ENCODE data around the gene WDR20. TPM values are rescaled to one million over a fixed set of nuclear protein-coding genes. Genes with fewer than 3 reads are reported as not detected.
"Not testable (repeated sequence)": the region's sequence is repeated elsewhere in the genome, so short reads cannot be mapped to it uniquely, and the experiment has no call there.

WDR20 gene
- total RNA-seq, 1 experiment from 2014 or later = 12.2 TPM

DNA sequence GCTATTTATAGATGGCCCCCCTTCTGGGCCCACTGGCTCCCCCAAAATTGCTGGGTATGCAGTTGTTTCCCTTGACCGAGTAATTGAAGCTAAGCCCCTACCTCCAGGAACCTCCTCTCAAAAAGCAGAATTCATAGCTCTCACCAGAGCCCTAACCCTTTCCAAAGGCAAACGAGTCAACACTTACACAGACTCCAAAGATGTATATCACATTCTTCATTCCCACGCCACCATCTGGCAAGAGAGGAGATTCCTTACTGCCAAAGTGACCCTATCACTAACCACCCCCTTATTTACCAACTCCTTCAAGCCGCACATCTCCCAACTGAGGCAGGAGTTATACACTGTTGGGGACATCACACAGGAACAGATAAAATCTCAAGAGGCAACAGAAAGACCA, 98.4 kb downstream of the WDR20 start:
- DNase-seq (ENCODE audit: low read depth) = no peak

DNA sequence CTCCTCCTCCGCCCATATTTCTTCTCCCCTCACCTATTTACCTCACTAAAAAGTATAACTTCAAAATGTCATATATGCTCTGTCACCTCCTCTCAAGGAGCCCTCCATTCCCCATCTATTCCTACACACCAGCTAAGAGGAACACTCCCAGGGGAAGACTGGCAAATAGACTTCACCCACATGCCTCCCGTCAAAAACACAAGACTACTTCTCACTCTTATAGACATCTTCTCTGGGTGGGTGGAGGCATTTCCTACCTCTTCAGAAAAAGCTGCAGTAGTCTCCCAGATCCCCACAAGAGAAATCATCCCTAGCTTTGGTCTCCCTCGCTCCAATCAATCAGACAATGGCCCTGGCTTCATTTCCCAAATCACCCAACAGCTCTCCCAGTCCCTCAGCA, 99.1 kb downstream of the WDR20 start:
- no peak for DNase-seq (ENCODE audit: low read depth)

DNA sequence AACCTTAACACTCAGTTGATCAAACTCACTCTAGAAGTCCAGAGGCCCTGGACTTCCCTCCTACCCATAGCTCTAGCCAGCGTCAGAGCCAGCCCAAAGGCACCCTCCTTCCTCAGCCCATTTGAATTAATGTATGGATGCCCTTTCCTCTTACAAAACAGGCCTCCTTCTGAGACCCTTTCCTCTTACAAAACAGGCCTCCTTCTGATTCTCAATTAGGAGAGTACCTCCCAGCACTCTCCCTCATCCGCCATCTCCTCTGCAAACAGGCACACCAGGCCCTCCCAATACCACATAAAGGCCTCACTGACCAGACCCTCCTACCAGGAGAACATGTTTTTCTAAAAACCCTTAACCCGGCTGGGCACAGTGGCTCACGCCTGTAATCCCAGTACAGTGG, 99.5 kb downstream of the WDR20 start:
- DNase-seq (ENCODE audit: low read depth) = no peak

DNA sequence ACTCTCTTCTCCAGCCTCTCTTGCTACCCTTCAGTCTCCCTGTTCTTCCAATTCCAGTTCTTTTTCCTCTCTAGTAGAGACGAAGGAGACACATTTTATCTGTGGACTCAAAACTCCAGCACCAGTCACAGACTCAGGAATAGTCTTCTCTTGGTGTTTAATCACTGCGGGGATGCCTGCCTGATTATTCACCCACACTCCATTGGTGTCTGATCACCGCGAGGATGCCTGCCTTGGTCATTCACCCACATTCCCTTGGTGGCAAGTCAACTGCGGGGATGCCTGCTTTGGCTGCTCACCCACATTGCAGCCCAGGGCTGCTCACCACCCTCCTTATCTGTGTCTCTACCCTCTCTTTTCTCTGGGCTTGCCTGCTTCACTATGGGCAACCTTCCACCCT, 100.8 kb downstream of the WDR20 start:
- DNase-seq (ENCODE audit: low read depth) = peak; percentile 45

DNA sequence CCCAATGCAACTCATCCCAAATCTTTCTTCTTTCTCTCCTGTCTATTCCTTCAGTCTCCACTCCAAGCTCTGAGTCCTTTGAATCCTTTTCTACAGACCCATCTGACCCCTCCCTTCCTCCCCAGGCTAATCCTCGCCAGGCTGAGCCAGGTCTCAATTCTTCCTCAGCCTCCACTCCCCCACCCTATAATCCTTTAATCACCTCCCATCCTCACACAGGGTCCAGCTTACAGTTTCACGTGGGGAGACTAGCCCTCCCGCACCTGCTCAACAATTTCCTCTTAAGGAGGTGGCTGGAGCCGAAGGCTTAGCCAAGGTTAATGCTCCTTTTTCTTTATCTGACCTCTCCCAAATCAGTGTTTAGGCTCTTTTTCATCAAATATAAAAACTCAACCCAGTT, 101.5 kb downstream of the WDR20 start:
- DNase-seq (ENCODE audit: low read depth) = no peak

DNA sequence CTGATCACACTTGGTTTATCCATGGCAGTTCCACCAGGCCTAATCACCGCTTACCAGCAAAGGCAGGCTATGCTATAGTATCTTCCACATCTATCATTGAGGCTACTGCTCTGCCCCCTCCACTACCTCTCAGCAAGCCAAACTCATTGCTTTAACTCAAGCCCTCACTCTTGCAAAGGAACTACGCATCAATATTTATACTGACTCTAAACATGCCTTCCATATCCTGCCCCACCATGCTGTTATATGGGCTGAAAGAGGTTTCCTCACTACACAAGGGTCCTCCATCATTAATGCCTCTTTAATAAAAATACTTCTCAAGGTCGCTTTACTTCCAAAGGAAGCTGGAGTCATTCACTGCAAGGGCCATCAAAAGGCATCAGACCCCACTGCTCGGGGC, 104.1 kb downstream of the WDR20 start:
- not testable (repeated sequence) for DNase-seq (ENCODE audit: low read depth)

DNA sequence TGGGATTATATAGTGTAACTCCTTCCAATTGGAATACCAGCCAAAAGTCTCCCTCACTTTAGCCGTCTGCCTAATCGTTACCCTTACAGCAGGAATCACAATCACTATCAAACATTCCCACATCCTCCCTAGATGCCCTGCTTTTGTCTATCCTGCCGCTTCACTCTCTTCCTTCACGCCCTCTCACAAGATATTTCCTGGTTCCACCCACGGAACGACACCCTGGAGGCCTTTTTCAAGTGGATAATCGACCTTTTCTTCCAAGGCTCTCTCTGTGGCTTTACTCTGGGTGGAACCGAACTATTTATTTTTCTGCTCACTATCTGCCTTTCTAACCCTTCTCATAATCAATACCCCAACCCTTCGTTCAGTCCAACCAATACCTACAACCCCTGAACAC, 106.4 kb downstream of the WDR20 start:
- DNase-seq (ENCODE audit: low read depth) = no peak

DNA sequence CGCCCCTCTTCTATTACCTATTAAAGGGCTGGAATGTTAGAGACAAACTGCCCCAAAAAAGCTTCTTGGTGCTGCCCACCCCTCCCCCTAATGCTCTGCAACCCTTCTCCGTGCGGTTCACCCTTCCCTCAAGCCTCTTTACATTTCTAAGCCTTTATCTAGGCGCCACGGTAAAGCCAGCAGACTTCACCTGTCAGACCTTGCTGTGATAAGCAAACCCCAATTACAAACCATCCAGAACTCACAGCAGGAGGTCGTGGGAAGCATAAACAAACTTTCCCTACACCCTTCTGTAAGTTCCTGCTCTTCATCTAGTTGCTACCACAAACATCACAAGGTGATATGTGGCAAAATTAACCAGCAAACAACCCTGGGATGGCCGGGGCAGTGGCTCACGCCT, 108.4 kb downstream of the WDR20 start:
- DNase-seq (ENCODE audit: low read depth) = peak; percentile 34

DNA sequence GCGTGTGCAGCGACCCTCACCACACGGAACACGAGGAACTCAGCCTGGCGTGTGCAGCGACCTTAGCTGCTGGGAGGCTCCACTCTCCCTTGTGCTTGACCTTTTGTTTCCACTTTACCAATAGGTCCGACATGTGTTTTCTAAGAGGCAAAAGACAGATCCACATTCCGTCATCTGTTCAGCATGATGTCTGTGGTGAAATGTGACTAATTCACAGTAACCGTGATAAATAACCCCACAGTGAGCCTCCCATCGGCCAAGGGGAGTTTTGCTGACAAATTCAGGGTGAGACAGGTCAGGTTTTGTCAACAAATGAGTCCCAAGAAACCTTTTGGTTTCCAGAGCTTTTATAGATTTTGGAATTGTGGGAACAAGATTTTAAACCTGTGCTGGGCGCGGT, 109.3 kb downstream of the WDR20 start:
- DNase-seq (ENCODE audit: low read depth) = peak; percentile 82

DNA sequence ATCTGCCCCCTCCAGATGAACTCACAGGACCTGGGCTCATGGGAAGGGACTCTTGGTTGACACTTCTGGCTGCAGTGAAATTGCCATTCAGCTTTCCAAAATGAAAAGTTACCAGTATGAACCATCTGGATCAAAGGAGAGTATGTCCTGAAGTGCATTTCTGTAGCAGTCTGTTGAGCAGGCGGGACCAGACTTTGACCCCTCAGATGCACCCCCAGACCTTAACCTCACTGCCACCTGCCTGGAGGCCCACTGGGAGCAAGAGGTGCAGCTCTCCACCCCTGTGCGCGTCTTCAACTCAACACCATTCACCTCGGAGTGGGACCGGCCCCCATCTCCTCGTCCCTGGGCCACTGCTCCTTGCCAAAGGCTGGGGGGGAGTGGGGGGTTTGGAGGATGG, 110.3 kb downstream of the WDR20 start:
- DNase-seq (ENCODE audit: low read depth) = no peak

DNA sequence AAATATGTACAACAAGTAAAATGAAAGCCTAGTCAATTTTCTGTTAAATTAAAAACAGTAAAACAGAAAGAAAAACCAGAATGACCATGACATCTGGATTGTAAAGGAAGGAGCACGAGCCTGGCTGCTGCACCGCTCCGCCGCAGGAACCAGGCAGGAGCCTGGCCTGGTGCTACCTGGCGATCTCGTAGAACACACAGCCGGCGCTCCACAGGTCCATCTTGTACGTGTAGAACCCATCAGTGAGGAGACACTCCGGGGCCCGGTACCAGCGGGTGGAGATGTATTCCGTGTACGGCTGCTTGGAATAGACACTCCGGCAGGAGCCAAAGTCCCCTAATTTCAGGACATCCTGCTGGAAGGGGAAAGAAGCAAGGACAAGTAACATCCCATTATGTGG, 110.9 kb downstream of the WDR20 start:
- DNase-seq (ENCODE audit: low read depth) = no peak

DNA sequence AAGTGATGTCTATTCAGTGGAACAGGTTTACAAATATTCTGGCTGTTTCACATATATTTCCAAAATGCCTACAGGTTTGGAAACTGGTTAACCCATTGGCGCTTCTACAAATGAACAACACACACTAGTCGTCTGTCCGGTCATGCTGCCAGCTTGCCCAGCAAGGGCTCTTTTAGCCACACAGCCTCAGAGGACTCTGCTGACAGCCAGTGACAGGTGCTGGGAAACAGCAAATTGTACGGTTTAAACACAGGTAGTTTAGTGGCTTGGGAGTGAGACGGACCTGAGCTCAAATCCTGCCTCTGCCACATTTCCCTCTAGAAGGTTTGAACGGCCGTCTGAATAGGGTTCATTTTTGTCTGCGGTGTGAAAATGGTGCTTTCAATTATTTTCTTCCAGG, 111.5 kb downstream of the WDR20 start:
- DNase-seq (ENCODE audit: low read depth) = no peak

DNA sequence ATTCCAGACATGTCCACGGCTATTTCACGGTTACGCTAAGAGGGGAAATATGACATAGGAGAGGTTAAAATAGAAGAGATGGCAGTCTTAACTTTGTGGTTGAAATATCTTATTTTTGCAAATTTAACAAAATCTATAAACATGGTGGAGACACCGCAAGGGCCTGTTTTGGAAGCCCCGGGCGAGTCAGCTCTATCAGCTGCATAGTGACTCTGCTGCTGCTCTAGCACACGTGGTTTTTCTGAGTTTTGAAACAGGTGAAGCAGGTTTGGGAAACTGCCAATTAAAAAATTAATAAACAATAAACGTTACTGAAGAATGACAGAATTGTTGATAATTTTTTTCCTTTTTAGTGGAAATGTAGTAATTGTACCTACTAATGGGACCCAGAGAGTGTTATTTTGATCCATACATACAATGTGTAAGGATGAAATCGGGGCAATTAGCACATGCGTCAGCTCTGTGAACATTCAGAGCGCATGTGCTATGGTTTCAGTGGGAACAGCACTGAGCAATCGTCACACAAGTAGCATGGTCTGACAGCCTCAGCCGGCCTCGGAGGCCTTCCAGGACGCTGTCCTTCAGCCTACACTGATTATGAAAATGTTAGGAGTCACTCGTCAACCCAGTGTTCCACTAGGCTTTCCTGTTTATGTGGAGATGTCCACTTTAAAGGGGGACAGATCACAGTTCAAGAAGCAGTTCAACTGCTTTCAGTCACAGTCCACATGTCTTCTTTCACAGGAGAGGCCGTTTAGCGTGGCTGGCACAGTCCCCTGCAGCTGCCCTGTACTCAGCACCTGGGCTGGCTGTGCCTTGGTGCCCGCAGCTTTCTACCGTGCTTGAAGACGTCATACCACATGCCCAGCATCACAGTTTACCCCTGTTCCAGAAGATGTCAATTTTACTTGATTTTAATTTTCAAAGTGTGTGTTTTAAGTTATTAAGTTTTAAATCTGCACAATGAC, 113.4 kb downstream of the WDR20 start:
- DNase-seq (ENCODE audit: low read depth) = no peak

DNA sequence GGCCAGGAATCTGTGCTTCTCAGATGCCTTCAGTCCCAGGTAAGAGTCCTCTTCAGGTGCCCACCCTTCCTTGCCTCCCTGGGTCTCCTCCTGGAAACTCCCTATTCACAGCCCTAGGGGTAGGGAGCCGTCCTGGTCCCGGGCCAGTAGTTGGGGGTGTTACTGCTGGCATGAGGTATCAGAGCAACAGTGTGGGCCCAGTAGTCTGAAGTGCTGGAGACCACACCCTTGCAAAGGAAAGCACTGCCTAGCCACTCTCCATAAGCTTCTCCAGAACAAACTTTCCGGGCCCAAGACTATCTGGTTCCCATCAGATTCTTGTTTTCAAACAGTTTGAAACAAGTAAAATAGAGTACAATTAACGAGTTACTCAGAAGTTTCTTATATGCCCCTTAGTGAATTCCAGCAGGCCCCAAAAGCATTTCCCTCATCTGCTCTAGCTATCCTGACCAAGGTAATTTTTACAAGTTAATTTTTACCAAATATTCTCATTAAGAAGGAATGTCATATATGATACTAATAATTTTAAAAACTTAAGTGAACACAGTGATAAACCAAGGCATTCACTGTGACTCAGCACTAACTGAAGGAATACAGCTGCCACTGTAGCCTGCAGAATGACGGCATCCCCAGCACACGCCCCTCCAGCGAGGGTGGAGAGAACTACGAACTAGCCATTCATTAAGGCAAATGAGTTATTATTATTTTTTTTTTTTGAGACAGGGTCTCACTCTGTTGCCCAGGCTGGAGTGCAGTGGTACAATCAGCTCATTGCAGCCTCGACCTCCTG, 115.9 kb downstream of the WDR20 start:
- peak; percentile 73 for DNase-seq (ENCODE audit: low read depth)

DNA sequence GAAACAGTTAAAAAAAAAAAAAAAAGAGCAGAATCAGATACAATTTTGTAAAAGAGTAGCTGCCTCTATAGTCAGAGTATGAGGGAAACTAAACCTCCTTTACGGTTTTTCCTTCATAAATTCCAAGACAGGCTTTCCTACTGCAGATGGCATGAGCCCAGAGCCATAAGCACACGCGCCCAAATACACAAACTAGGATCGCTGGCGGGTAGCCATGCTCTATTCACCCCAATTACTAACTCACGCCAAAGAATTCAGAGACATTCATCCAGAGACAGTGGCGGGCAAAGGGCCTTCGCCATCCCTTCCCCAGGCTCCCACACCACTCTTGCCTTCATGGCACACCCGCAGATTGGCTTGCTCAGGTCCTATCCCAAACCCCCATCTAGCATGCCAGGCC, 117.0 kb downstream of the WDR20 start:
- DNase-seq (ENCODE audit: low read depth) = no peak

DNA sequence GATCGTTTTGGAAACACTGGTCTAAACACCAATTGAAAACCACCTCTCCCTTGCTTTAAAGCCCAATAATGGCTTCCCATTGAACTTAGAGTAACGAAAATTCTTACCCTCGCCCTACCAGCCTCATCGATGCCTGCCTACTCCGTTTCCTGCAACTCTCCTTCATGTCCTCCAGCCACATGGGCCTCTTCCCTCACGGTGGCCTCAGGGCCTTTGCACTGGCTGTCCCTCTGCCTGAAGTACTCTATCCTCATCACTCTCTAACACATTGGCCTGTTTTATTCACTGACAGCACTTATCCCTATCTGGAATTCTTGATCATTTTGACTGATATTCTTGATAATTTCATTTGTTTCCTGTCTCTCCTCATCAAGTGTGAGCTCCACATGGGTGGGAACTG, 118.4 kb downstream of the WDR20 start:
- no peak for DNase-seq (ENCODE audit: low read depth)

Other genes with a start within 250 kb of the WDR20 start
- gene DYNC1H1, start 175.3 kb upstream of the WDR20 start, total RNA-seq (2014; rRNA removed; shearing (Covaris generic)) = 219 and 264 TPM in 2 replicates
- gene HSP90AA1, start 52.9 kb upstream of the WDR20 start, total RNA-seq (2014; rRNA removed; shearing (Covaris generic)) = 710 and 1,216 TPM in 2 replicates
- gene MOK, start 165.3 kb downstream of the WDR20 start, total RNA-seq (2014; rRNA removed; shearing (Covaris generic)) = 86.9 and 97.0 TPM in 2 replicates
- gene ZNF839, start 179.8 kb downstream of the WDR20 start, total RNA-seq (2014; rRNA removed; shearing (Covaris generic)) = 8.5 and 14.9 TPM in 2 replicates
- 68.8 and 81.3 TPM in 2 replicates for gene CINP, start 223.0 kb downstream of the WDR20 start, total RNA-seq (2014; rRNA removed; shearing (Covaris generic))
- 8.8 and 15.3 TPM in 2 replicates for gene TECPR2, start 223.0 kb downstream of the WDR20 start, total RNA-seq (2014; rRNA removed; shearing (Covaris generic))

All from Daoy (cell line).